WI38 (cell line): Measurements from ENCODE around the gene TMEM44.

Source experiments
- H3K4me3 ChIP-seq: 2 replicates; pipeline ENCODE4 v1.5.1; 2011; ENCODE audit warnings: low read depth, mild to moderate bottlenecking, control low read depth, low read length
- TF ChIP-seq, protein P1 (sequence below): IDR thresholded peaks from 2 replicates; pipeline ENCODE4 v1.5.1; 2012; ENCODE audit warnings: low read depth, mild to moderate bottlenecking, control low read depth, low read length

The TMEM44 gene

DNA sequence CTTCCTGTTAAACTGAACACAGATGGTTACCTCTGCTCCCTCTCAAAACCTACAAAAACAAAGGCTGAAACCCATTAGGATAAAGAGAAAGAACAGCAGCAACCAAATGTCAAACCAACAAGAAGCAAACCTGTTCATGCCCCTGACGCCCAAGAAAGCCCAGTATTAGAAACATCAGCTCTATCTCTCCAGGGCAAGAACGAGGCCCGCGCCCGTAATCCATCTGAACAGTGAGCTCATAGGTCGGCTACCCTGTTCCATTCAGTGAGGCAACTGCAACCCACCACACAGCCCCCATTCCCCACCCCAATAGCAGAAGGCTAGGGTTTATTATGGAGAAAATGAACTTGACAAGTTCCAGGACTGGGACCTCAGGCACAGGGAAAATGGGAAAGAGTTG lies 28.7 kb upstream of the TMEM44 start:
- TF ChIP-seq, protein P1, sequence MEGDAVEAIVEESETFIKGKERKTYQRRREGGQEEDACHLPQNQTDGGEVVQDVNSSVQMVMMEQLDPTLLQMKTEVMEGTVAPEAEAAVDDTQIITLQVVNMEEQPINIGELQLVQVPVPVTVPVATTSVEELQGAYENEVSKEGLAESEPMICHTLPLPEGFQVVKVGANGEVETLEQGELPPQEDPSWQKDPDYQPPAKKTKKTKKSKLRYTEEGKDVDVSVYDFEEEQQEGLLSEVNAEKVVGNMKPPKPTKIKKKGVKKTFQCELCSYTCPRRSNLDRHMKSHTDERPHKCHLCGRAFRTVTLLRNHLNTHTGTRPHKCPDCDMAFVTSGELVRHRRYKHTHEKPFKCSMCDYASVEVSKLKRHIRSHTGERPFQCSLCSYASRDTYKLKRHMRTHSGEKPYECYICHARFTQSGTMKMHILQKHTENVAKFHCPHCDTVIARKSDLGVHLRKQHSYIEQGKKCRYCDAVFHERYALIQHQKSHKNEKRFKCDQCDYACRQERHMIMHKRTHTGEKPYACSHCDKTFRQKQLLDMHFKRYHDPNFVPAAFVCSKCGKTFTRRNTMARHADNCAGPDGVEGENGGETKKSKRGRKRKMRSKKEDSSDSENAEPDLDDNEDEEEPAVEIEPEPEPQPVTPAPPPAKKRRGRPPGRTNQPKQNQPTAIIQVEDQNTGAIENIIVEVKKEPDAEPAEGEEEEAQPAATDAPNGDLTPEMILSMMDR = no peak

DNA sequence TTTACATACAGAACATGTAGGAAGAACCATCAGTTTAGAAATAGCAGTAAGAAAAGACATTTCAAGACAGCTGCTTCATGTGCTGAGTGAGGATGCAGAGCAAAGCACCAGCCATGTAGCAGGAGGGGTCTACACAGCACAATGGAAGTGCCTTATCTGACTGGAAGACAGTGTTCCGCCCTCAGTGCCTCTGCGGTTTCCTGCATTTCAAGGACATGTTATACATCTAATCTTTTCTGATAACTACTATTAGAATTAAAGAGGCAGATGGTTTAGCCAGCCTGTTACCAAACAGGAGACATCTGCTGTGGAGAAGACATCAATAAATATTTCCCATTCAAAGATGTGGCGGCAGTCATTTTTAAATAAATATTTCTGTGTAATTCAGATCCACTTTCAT lies 28.2 kb upstream of the TMEM44 start:
- TF ChIP-seq, protein P1 = no peak
- no peak overlapping the region for H3K4me3 ChIP-seq

More for the DNA sequence above, 28.7 kb upstream of the TMEM44 start:
- no peak overlapping the region for H3K4me3 ChIP-seq

DNA sequence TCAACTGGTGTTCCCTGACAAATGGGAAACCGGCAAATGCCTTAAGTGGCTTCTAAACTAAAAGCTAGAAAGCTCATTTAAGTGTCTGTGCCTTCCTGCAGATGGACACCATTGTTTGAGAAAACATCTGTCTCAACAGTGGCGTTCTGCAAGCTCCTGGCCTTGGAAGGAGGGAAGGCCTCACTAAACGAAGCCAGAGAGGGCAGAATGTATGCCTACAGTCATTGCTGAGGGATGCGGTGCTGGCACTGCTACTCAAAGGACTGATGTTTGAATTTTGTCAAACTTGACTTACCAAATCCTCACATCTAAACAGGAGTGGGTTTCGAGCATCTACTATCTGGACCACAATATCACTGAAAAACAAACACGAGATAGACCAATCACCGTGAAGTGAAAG lies 26.6 kb upstream of the TMEM44 start:
- no peak overlapping the region for H3K4me3 ChIP-seq
- TF ChIP-seq, protein P1 = no peak

DNA sequence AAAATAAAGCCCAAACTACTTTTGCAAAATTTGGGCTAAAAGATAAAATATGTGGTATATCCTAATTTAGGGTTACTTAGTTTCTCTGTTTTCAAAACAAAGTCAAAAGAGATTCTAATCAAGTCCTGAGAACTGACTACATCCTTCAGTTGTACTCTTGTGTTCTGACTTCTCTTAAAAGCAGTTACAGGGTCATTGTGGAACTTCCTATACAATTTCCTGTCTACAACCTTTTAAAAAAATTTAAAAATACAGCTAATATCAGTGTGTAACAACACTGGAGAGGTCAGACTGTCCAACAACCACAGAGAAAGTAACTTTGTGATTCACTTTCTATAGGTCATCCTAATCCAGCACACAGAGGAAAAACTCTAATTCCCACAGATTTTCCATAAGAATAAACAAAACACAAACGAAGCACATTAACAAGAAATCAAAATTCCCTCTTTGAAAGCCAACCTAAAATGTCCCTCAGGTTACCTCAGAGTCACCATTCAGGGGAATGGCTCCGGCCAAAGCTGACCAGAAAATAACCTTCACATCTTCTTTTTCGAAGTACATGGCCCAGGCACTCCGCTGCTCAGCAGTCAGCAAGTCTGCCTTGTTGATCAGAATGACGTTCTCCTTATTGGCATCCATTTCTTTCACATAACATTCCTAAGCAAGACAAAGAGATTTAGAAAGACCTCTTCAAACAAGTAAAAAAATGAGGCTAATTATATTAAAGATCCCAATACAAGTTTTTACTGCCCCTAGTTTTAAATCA lies 25.4 kb upstream of the TMEM44 start:
- TF ChIP-seq, protein P1 = no peak
- no peak overlapping the region for H3K4me3 ChIP-seq

DNA sequence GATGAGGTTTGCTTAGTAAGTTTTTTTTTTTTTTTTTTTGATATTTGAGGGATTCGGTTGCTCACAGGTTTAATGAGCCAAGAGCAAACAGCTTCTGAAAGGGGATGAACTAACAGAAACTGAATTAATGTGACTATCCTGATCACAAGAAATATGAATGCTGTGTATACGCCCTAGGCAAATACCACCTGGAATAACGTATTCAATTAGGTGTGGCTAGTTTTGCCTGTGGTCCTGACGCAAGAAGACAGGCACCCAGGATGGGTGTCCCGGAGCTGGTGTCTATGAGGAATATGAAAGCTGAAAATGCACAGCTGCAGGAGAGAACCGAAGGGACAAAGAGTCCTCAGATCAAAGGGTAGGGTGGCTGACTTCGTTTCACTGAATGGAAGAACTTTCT lies 24.2 kb upstream of the TMEM44 start:
- TF ChIP-seq, protein P1 = no peak
- H3K4me3 ChIP-seq = no peak overlapping the region

DNA sequence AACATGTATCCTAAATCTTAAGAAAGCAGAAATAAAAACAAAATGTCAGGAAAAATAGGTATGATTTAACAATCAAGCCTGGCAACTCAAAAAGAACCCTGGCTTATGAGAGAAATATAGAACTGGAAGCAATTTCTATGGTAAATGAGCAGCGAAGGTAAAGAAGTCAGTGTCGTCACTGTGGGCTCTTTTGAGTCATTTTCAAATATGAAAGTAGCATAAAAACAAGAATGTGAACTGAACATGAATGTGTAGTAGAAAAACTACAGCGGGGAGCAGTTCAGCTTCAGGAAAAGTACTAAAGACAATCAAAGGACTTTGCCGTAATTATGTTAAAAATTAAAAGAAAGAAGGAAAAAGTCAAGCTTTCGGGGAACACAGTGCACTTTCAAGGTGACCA lies 21.2 kb upstream of the TMEM44 start:
- no peak overlapping the region for H3K4me3 ChIP-seq
- TF ChIP-seq, protein P1 = no peak

DNA sequence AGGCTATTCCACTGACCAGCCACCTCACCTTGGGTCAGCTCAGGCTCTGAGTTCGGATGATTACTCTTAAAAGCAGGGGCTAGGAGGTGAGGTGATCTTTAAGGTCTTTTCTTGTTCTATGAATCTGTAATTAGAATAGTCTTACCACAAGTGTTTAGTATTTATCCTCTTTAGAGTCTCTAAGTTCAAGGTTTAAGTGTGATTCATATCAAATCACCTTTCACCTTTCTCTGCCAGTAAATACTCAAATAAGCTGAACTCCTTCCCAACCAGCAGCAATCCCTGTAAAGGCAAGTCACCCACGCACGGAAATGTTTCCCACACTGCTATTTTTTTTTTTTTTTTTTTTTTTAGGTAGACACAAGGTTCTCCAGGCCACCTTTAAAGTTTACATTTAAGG lies 14.5 kb upstream of the TMEM44 start:
- TF ChIP-seq, protein P1 = no peak
- no peak overlapping the region for H3K4me3 ChIP-seq
